ENCODE data around the gene UBE3C. TPM values are rescaled to one million over a fixed set of nuclear protein-coding genes. Genes with fewer than 3 reads are reported as not detected.
A peak's percentile ranks its signal among the peaks of the same experiment; 100 is the strongest.
"Not testable (repeated sequence)": the region's sequence is repeated elsewhere in the genome, so short reads cannot be mapped to it uniquely, and the experiment has no call there.

The UBE3C gene
- total RNA-seq, 1 experiment from 2014 or later = 87.6 TPM

- Histone ChIP-seq H3K27ac (ENCODE audit: low read length) (peak overlapping the region; percentile 48), H3K27me3 (ENCODE audit: control insufficient read depth, insufficient read depth, low read length) (no peaks in the 10 kb centered on the region), H3K36me3 (ENCODE audit: control insufficient read depth, insufficient read depth, low read length) (no peaks in the 10 kb centered on the region; the same call in 1 of the 2 replicates), H3K4me3 (ENCODE audit: low read depth in 2 of 2, low read length in 2 of 2) (no peak overlapping the region), H3K9me3 (ENCODE audit: control insufficient read depth, insufficient read depth, low read depth, low read length) (no peaks in the 10 kb centered on the region), H3K4me1 (ENCODE audit: control insufficient read depth, insufficient read depth, low read length) (peaks cover 19% of the 10 kb centered on the region)
- CTCF ChIA-PET = no interaction called here
- POLR2A ChIA-PET = no interaction called here
- intact Hi-C loops (cut with micrococcal nuclease; ENCODE audit: unreplicated experiment) (no loop called here), in situ Hi-C loops (cut with HindIII; ENCODE audit: low pct_unique_long_range_greater_than_20kb, low sequenced_read_pairs) (no loop called here)
- no TSS peak for BruUV-seq (replicated peaks)
- ATAC-seq (peak; percentile 82), DNase-seq (ENCODE audit: low read depth, low spot score) (peak; percentile 47)
- TF ChIP-seq POLR2AphosphoS5 (IDR thresholded peaks at IDR 0.05; ENCODE audit: low read depth, low read length) = peak; percentile 39; the same call in 1 of the 2 replicates
- no peak for TF ChIP-seq SIN3A (IDR thresholded peaks at IDR 0.05; ENCODE audit: borderline replicate concordance, insufficient read depth, low read depth, low read length)
- TF ChIP-seq TCF7L2 (IDR thresholded peaks at IDR 0.05; ENCODE audit: low read depth, low read length) = no peak
- TF ChIP-seq, protein P1, sequence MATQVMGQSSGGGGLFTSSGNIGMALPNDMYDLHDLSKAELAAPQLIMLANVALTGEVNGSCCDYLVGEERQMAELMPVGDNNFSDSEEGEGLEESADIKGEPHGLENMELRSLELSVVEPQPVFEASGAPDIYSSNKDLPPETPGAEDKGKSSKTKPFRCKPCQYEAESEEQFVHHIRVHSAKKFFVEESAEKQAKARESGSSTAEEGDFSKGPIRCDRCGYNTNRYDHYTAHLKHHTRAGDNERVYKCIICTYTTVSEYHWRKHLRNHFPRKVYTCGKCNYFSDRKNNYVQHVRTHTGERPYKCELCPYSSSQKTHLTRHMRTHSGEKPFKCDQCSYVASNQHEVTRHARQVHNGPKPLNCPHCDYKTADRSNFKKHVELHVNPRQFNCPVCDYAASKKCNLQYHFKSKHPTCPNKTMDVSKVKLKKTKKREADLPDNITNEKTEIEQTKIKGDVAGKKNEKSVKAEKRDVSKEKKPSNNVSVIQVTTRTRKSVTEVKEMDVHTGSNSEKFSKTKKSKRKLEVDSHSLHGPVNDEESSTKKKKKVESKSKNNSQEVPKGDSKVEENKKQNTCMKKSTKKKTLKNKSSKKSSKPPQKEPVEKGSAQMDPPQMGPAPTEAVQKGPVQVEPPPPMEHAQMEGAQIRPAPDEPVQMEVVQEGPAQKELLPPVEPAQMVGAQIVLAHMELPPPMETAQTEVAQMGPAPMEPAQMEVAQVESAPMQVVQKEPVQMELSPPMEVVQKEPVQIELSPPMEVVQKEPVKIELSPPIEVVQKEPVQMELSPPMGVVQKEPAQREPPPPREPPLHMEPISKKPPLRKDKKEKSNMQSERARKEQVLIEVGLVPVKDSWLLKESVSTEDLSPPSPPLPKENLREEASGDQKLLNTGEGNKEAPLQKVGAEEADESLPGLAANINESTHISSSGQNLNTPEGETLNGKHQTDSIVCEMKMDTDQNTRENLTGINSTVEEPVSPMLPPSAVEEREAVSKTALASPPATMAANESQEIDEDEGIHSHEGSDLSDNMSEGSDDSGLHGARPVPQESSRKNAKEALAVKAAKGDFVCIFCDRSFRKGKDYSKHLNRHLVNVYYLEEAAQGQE (IDR thresholded peaks at IDR 0.05; ENCODE audit: insufficient read depth in 1 of 2, low read depth in 2 of 2, low read length in 1 of 2) = no peak
- TF ChIP-seq, protein P2, sequence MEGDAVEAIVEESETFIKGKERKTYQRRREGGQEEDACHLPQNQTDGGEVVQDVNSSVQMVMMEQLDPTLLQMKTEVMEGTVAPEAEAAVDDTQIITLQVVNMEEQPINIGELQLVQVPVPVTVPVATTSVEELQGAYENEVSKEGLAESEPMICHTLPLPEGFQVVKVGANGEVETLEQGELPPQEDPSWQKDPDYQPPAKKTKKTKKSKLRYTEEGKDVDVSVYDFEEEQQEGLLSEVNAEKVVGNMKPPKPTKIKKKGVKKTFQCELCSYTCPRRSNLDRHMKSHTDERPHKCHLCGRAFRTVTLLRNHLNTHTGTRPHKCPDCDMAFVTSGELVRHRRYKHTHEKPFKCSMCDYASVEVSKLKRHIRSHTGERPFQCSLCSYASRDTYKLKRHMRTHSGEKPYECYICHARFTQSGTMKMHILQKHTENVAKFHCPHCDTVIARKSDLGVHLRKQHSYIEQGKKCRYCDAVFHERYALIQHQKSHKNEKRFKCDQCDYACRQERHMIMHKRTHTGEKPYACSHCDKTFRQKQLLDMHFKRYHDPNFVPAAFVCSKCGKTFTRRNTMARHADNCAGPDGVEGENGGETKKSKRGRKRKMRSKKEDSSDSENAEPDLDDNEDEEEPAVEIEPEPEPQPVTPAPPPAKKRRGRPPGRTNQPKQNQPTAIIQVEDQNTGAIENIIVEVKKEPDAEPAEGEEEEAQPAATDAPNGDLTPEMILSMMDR (IDR thresholded peaks at IDR 0.05) = peak; percentile 99
Measured at GRCh38 chr7:157273208-157274093, 134.7 kb downstream of the UBE3C start.

GRCh38 chr7:157274094-157274634 lies 135.4 kb downstream of the UBE3C start:
- BruUV-seq (replicated peaks); ATAC-seq; DNase-seq (ENCODE audit: low read depth, low spot score); CTCF ChIA-PET; H3K27me3 ChIP-seq (ENCODE audit: control insufficient read depth, insufficient read depth, low read length); H3K4me3 ChIP-seq (ENCODE audit: low read depth in 2 of 2, low read length in 2 of 2); H3K27ac ChIP-seq (ENCODE audit: low read length); in situ Hi-C loops (cut with HindIII; ENCODE audit: low pct_unique_long_range_greater_than_20kb, low sequenced_read_pairs); H3K36me3 ChIP-seq (ENCODE audit: control insufficient read depth, insufficient read depth, low read length); intact Hi-C loops (cut with micrococcal nuclease; ENCODE audit: unreplicated experiment); H3K9me3 ChIP-seq (ENCODE audit: control insufficient read depth, insufficient read depth, low read depth, low read length): not testable (repeated sequence)
- peaks cover 19% of the 10 kb centered on the region for H3K4me1 ChIP-seq (ENCODE audit: control insufficient read depth, insufficient read depth, low read length)
- POLR2A ChIA-PET = interaction anchor here (0.6 kb wide), 1 partner anchor 52 kb away, joined by 3 read pairs; no protein-coding TSS in a partner anchor

GRCh38 chr7:157274991-157275427 lies 136.3 kb downstream of the UBE3C start:
- TF ChIP-seq POLR2AphosphoS5 (IDR thresholded peaks at IDR 0.05; ENCODE audit: low read depth, low read length) (no peak), TCF7L2 (IDR thresholded peaks at IDR 0.05; ENCODE audit: low read depth, low read length) (no peak), SIN3A (IDR thresholded peaks at IDR 0.05; ENCODE audit: borderline replicate concordance, insufficient read depth, low read depth, low read length) (no peak)
- TF ChIP-seq, protein P1 (IDR thresholded peaks at IDR 0.05; ENCODE audit: insufficient read depth in 1 of 2, low read depth in 2 of 2, low read length in 1 of 2) = no peak
- TF ChIP-seq, protein P2 (IDR thresholded peaks at IDR 0.05) = no peak
- intact Hi-C loops (cut with micrococcal nuclease; ENCODE audit: unreplicated experiment) (no loop called here), in situ Hi-C loops (cut with HindIII; ENCODE audit: low pct_unique_long_range_greater_than_20kb, low sequenced_read_pairs) (no loop called here)
- Histone ChIP-seq H3K4me3 (ENCODE audit: low read depth in 2 of 2, low read length in 2 of 2) (no peak overlapping the region), H3K9me3 (ENCODE audit: control insufficient read depth, insufficient read depth, low read depth, low read length) (no peaks in the 10 kb centered on the region), H3K4me1 (ENCODE audit: control insufficient read depth, insufficient read depth, low read length) (peaks cover 19% of the 10 kb centered on the region), H3K27me3 (ENCODE audit: control insufficient read depth, insufficient read depth, low read length) (no peaks in the 10 kb centered on the region), H3K36me3 (ENCODE audit: control insufficient read depth, insufficient read depth, low read length) (no peaks in the 10 kb centered on the region), H3K27ac (ENCODE audit: low read length) (no peak overlapping the region)
- ChIA-PET CTCF (no interaction called here), POLR2A (no interaction called here)
- DNase-seq (ENCODE audit: low read depth, low spot score) (no peak), ATAC-seq (no peak)
- BruUV-seq (replicated peaks) = no TSS peak

Data from Panc1 (cell line).